Measurements from ENCODE around the gene BTBD16. TPM values are rescaled to one million over a fixed set of nuclear protein-coding genes. Genes with fewer than 3 reads are reported as not detected.

BTBD16 gene
- total RNA-seq, 1 donor from 2014 or later = not detected

- intact Hi-C loops (cut with micrococcal nuclease) = no loop called here
- Mint-ChIP-seq H3K4me1 (ENCODE audit: low read depth) (no peaks in the 10 kb centered on the region), H3K27ac (no peak overlapping the region)
Measured at GRCh38 chr10:122326806-122327205, 55.7 kb downstream of the BTBD16 start.

GRCh38 chr10:122327237-122328206, 56.4 kb downstream of the BTBD16 start:
- DNase-seq (ENCODE audit: low spot score) = no peak
- no peak overlapping the region for H3K4me3 Mint-ChIP-seq (ENCODE audit: low read depth)
- no peak overlapping the region for H3K27ac Mint-ChIP-seq
- H3K36me3 Mint-ChIP-seq (ENCODE audit: low read depth) = no peaks in the 10 kb centered on the region
- intact Hi-C loops (cut with micrococcal nuclease) = no loop called here
- peaks cover 10% of the 10 kb centered on the region for H3K27me3 Mint-ChIP-seq (ENCODE audit: low read depth)
- no peaks in the 10 kb centered on the region for H3K9me3 Mint-ChIP-seq
- H3K4me1 Mint-ChIP-seq (ENCODE audit: low read depth) = no peaks in the 10 kb centered on the region

More at GRCh38 chr10:122326806-122327205, 55.7 kb downstream of the BTBD16 start:
- no peak for DNase-seq (ENCODE audit: low spot score)
- peaks cover 9% of the 10 kb centered on the region for H3K27me3 Mint-ChIP-seq (ENCODE audit: low read depth)
- no peak overlapping the region for H3K4me3 Mint-ChIP-seq (ENCODE audit: low read depth)
- H3K9me3 Mint-ChIP-seq = no peaks in the 10 kb centered on the region
- H3K36me3 Mint-ChIP-seq (ENCODE audit: low read depth) = no peaks in the 10 kb centered on the region

GRCh38 chr10:122328676-122329075, 57.6 kb downstream of the BTBD16 start:
- Mint-ChIP-seq H3K27me3 (ENCODE audit: low read depth) (peaks cover 13% of the 10 kb centered on the region), H3K4me1 (ENCODE audit: low read depth) (peaks cover 4% of the 10 kb centered on the region), H3K27ac (no peak overlapping the region), H3K4me3 (ENCODE audit: low read depth) (no peak overlapping the region), H3K9me3 (no peaks in the 10 kb centered on the region), H3K36me3 (ENCODE audit: low read depth) (no peaks in the 10 kb centered on the region)
- no peak for DNase-seq (ENCODE audit: low spot score)
- intact Hi-C loops (cut with micrococcal nuclease) = no loop called here

GRCh38 chr10:122329416-122329815, 58.3 kb downstream of the BTBD16 start:
- no peak for DNase-seq (ENCODE audit: low spot score)
- H3K36me3 Mint-ChIP-seq (ENCODE audit: low read depth) = no peaks in the 10 kb centered on the region
- peaks cover 4% of the 10 kb centered on the region for H3K4me1 Mint-ChIP-seq (ENCODE audit: low read depth)
- H3K9me3 Mint-ChIP-seq = no peaks in the 10 kb centered on the region
- peaks cover 13% of the 10 kb centered on the region for H3K27me3 Mint-ChIP-seq (ENCODE audit: low read depth)
- intact Hi-C loops (cut with micrococcal nuclease) = no loop called here
- no peak overlapping the region for H3K27ac Mint-ChIP-seq
- H3K4me3 Mint-ChIP-seq (ENCODE audit: low read depth) = no peak overlapping the region

- intact Hi-C loops (cut with micrococcal nuclease) = no loop called here
- Mint-ChIP-seq H3K27ac (no peak overlapping the region), H3K27me3 (ENCODE audit: low read depth) (peaks cover 13% of the 10 kb centered on the region), H3K36me3 (ENCODE audit: low read depth) (no peaks in the 10 kb centered on the region), H3K4me3 (ENCODE audit: low read depth) (no peak overlapping the region), H3K9me3 (no peaks in the 10 kb centered on the region), H3K4me1 (ENCODE audit: low read depth) (peaks cover 4% of the 10 kb centered on the region)
- no peak for DNase-seq (ENCODE audit: low spot score)
Measured at GRCh38 chr10:122331100-122331499, 60.0 kb downstream of the BTBD16 start.

GRCh38 chr10:122331615-122332446, 60.7 kb downstream of the BTBD16 start:
- DNase-seq (ENCODE audit: low spot score) = no peak
- H3K4me1 Mint-ChIP-seq (ENCODE audit: low read depth) = peaks cover 4% of the 10 kb centered on the region
- H3K27me3 Mint-ChIP-seq (ENCODE audit: low read depth) = peaks cover 15% of the 10 kb centered on the region
- intact Hi-C loops (cut with micrococcal nuclease) = no loop called here
- no peak overlapping the region for H3K27ac Mint-ChIP-seq
- no peaks in the 10 kb centered on the region for H3K36me3 Mint-ChIP-seq (ENCODE audit: low read depth)
- no peak overlapping the region for H3K4me3 Mint-ChIP-seq (ENCODE audit: low read depth)
- no peaks in the 10 kb centered on the region for H3K9me3 Mint-ChIP-seq

- Mint-ChIP-seq H3K4me1 (ENCODE audit: low read depth) (peaks cover 4% of the 10 kb centered on the region), H3K9me3 (no peaks in the 10 kb centered on the region), H3K36me3 (ENCODE audit: low read depth) (no peaks in the 10 kb centered on the region), H3K27me3 (ENCODE audit: low read depth) (peaks cover 15% of the 10 kb centered on the region), H3K27ac (no peak overlapping the region), H3K4me3 (ENCODE audit: low read depth) (no peak overlapping the region)
- intact Hi-C loops (cut with micrococcal nuclease) = loop anchor here (1.0 kb wide), 1 partner anchor 55 kb away; no protein-coding TSS in a partner anchor
- no peak for DNase-seq (ENCODE audit: low spot score)
Measured at GRCh38 chr10:122333037-122333436, 61.9 kb downstream of the BTBD16 start.

GRCh38 chr10:122336332-122336731, 65.2 kb downstream of the BTBD16 start:
- no peaks in the 10 kb centered on the region for H3K36me3 Mint-ChIP-seq (ENCODE audit: low read depth)
- peaks cover 12% of the 10 kb centered on the region for H3K27me3 Mint-ChIP-seq (ENCODE audit: low read depth)
- H3K27ac Mint-ChIP-seq = no peak overlapping the region
- intact Hi-C loops (cut with micrococcal nuclease) = no loop called here
- H3K4me3 Mint-ChIP-seq (ENCODE audit: low read depth) = no peak overlapping the region
- peaks cover 4% of the 10 kb centered on the region for H3K4me1 Mint-ChIP-seq (ENCODE audit: low read depth)
- no peaks in the 10 kb centered on the region for H3K9me3 Mint-ChIP-seq
- no peak for DNase-seq (ENCODE audit: low spot score)

- Mint-ChIP-seq H3K9me3 (no peaks in the 10 kb centered on the region), H3K27me3 (ENCODE audit: low read depth) (peaks cover 8% of the 10 kb centered on the region), H3K36me3 (ENCODE audit: low read depth) (no peaks in the 10 kb centered on the region), H3K27ac (no peak overlapping the region), H3K4me3 (ENCODE audit: low read depth) (no peak overlapping the region), H3K4me1 (ENCODE audit: low read depth) (peaks cover 4% of the 10 kb centered on the region)
- intact Hi-C loops (cut with micrococcal nuclease) = no loop called here
- DNase-seq (ENCODE audit: low spot score) = no peak
Measured at GRCh38 chr10:122336961-122337360, 65.9 kb downstream of the BTBD16 start.

- DNase-seq (ENCODE audit: low spot score) = no peak
- intact Hi-C loops (cut with micrococcal nuclease) = no loop called here
- Mint-ChIP-seq H3K36me3 (ENCODE audit: low read depth) (no peaks in the 10 kb centered on the region), H3K27me3 (ENCODE audit: low read depth) (peaks cover 2% of the 10 kb centered on the region), H3K9me3 (no peaks in the 10 kb centered on the region), H3K4me3 (ENCODE audit: low read depth) (no peak overlapping the region), H3K27ac (no peak overlapping the region), H3K4me1 (ENCODE audit: low read depth) (peaks cover 1% of the 10 kb centered on the region)
Measured at GRCh38 chr10:122338609-122339441, 67.7 kb downstream of the BTBD16 start.

GRCh38 chr10:122341141-122341810, 70.2 kb downstream of the BTBD16 start:
- no peak overlapping the region for H3K27ac Mint-ChIP-seq
- H3K9me3 Mint-ChIP-seq = no peaks in the 10 kb centered on the region
- H3K4me3 Mint-ChIP-seq (ENCODE audit: low read depth) = no peak overlapping the region
- no peaks in the 10 kb centered on the region for H3K36me3 Mint-ChIP-seq (ENCODE audit: low read depth)
- peaks cover 7% of the 10 kb centered on the region for H3K27me3 Mint-ChIP-seq (ENCODE audit: low read depth)
- DNase-seq (ENCODE audit: low spot score) = no peak
- peaks cover 5% of the 10 kb centered on the region for H3K4me1 Mint-ChIP-seq (ENCODE audit: low read depth)
- intact Hi-C loops (cut with micrococcal nuclease) = no loop called here
